Ureter (tissue), 1 donor: ENCODE results near the gene JUND. TPM values are rescaled to one million over a fixed set of nuclear protein-coding genes. Genes with fewer than 3 reads are reported as not detected.
"Not testable (repeated sequence)": the region's sequence is repeated elsewhere in the genome, so short reads cannot be mapped to it uniquely, and the experiment has no call there.

Experiments
- DNase-seq: peaks from one replicate; pipeline ENCODE4 v3.0.0-alpha.2; 2020; ENCODE audit warnings: low spot score
- total RNA-seq: library from RNA; stranded (reverse); gene quantifications from one replicate; pipeline ENCODE4 v1.2.4, GENCODE V29; 2023
- donor health status: DM: yes; HTN: yes; CAD: no.

The JUND gene
- 94.9 TPM for total RNA-seq

- DNase-seq: peak; percentile 98
Measured at GRCh38 chr19:18281082-18282020, at the start of gene JUND. Gene JUND, minus strand, starts transcription at chr19:18281622. Its CDS starts 138 bp downstream, at chr19:18281484.

- DNase-seq: no peak
Measured at GRCh38 chr19:18330868-18331267, 49.4 kb upstream of the JUND start.

- no peak for DNase-seq
Measured at GRCh38 chr19:18329035-18329376, 47.6 kb upstream of the JUND start.

GRCh38 chr19:18328340-18329034, 47.1 kb upstream of the JUND start:
- DNase-seq: peak; percentile 96

GRCh38 chr19:18326772-18327171, 45.4 kb upstream of the JUND start:
- DNase-seq: no peak

- not testable (repeated sequence) for DNase-seq
Measured at GRCh38 chr19:18324373-18324731, 42.9 kb upstream of the JUND start.

GRCh38 chr19:18322759-18323460, 41.5 kb upstream of the JUND start, which contains the start of gene LSM4:
Gene LSM4, minus strand, starts transcription at chr19:18323076. Its CDS starts 56 bp downstream, at chr19:18323020.
- peak; percentile 99 for DNase-seq

- DNase-seq: no peak
Measured at GRCh38 chr19:18322318-18322758, 40.9 kb upstream of the JUND start.

GRCh38 chr19:18321734-18322102, 40.3 kb upstream of the JUND start:
- DNase-seq: no peak

GRCh38 chr19:18320865-18321733, 39.7 kb upstream of the JUND start:
- DNase-seq: no peak

- DNase-seq: no peak
Measured at GRCh38 chr19:18319591-18320135, 38.2 kb upstream of the JUND start.

GRCh38 chr19:18317961-18318800, 36.8 kb upstream of the JUND start:
- no peak for DNase-seq

- DNase-seq: no peak
Measured at GRCh38 chr19:18313398-18313797, 32.0 kb upstream of the JUND start.

GRCh38 chr19:18312092-18312534, 30.7 kb upstream of the JUND start:
- no peak for DNase-seq

GRCh38 chr19:18311502-18312091, 30.2 kb upstream of the JUND start:
- no peak for DNase-seq

- no peak for DNase-seq
Measured at GRCh38 chr19:18310966-18311365, 29.5 kb upstream of the JUND start.

- no peak for DNase-seq
Measured at GRCh38 chr19:18310118-18310909, 28.9 kb upstream of the JUND start.

- DNase-seq: no peak
Measured at GRCh38 chr19:18309525-18310064, 28.2 kb upstream of the JUND start.

GRCh38 chr19:18308948-18309325, 27.5 kb upstream of the JUND start:
- DNase-seq: no peak
